DND-41 (cell line): ENCODE results near the gene SMIM44.

ENCODE experiments used
- EZH2 ChIP-seq: IDR thresholded peaks from 3 replicates; pipeline ENCODE4 v1.6.1; 2012; ENCODE audit warnings: borderline replicate concordance, low read depth, mild to moderate bottlenecking, moderate library complexity, low read length, inconsistent platforms; ENCODE audit not compliant: severe bottlenecking
- TF ChIP-seq, protein P1 (sequence below): IDR thresholded peaks from 2 replicates; pipeline ENCODE4 v1.5.1; 2012; ENCODE audit warnings: borderline replicate concordance, low read length, moderate library complexity, mild to moderate bottlenecking; ENCODE audit not compliant: poor library complexity, severe bottlenecking; ENCODE audit errors: extremely low read depth

DNA sequence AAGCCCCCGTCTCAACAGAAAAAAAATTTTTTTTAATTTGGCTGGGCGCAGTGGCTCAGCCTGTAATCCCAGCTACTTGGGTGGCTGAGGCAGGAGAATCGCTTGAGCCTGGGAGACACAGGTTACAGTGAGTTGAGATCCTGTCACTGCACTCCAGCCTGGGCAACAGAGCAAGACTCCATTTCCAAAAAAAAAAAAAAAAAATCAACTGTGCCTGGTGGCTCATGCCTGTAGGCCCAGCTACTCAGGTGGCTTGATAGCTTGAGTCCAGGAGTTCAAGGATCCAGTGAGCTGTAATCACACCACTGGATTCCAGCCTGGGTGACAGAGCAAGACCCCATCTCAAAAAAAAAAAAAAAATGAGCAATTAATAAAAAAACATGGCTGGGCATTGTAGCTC lies 18.5 kb upstream of the SMIM44 start:
- TF ChIP-seq, protein P1, sequence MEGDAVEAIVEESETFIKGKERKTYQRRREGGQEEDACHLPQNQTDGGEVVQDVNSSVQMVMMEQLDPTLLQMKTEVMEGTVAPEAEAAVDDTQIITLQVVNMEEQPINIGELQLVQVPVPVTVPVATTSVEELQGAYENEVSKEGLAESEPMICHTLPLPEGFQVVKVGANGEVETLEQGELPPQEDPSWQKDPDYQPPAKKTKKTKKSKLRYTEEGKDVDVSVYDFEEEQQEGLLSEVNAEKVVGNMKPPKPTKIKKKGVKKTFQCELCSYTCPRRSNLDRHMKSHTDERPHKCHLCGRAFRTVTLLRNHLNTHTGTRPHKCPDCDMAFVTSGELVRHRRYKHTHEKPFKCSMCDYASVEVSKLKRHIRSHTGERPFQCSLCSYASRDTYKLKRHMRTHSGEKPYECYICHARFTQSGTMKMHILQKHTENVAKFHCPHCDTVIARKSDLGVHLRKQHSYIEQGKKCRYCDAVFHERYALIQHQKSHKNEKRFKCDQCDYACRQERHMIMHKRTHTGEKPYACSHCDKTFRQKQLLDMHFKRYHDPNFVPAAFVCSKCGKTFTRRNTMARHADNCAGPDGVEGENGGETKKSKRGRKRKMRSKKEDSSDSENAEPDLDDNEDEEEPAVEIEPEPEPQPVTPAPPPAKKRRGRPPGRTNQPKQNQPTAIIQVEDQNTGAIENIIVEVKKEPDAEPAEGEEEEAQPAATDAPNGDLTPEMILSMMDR = no peak
- TF ChIP-seq EZH2 = no peak
